ENCODE measurements around the gene ERBB2. TPM values are rescaled to one million over a fixed set of nuclear protein-coding genes. Genes with fewer than 3 reads are reported as not detected.

The ERBB2 gene
- total RNA-seq, 1 donor from 2014 or later, result 96.1 TPM

DNA sequence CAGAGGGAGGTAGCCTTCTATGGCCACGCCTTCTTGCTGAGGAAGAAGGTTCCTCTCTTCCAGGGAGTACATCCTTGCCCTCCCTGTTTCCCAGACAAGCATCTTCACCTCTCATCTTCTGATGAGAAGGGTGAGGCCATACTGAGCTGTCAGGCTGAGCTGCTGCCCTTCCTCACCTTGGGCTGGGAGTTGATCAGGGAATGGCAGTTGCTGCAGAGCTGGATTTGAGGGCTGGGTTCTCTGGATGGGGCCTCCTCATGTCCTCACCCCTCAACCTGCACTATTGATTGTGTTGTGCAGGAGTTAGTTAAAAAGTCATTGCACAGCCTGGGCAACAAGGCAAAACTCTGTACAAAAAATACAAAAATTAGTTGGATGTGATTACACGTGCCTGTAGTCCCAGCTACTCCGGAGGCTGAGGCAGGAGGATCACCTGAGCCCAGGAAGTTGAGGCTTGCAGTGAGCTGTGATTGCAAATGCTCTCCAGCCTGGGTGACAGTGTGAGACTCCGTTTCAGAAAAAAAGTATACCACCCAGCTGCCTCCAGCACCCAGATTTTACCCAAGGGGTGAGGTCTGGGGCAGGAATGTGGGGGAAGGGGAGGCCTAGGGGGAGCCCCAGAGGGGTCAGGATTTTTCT is 2.0 kb downstream of the ERBB2 start:
- H3K9me3 ChIP-seq, result no peaks in the 10 kb centered on the region
- TF ChIP-seq, protein P1, sequence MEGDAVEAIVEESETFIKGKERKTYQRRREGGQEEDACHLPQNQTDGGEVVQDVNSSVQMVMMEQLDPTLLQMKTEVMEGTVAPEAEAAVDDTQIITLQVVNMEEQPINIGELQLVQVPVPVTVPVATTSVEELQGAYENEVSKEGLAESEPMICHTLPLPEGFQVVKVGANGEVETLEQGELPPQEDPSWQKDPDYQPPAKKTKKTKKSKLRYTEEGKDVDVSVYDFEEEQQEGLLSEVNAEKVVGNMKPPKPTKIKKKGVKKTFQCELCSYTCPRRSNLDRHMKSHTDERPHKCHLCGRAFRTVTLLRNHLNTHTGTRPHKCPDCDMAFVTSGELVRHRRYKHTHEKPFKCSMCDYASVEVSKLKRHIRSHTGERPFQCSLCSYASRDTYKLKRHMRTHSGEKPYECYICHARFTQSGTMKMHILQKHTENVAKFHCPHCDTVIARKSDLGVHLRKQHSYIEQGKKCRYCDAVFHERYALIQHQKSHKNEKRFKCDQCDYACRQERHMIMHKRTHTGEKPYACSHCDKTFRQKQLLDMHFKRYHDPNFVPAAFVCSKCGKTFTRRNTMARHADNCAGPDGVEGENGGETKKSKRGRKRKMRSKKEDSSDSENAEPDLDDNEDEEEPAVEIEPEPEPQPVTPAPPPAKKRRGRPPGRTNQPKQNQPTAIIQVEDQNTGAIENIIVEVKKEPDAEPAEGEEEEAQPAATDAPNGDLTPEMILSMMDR (IDR thresholded peaks at IDR 0.05), result no peak
- peaks cover 12% of the 10 kb centered on the region for H3K27me3 ChIP-seq (ENCODE audit: low read depth)
- peaks cover 3% of the 10 kb centered on the region for H3K36me3 ChIP-seq
- no peak for ATAC-seq
- intact Hi-C loops (cut with DNase I), result no loop called here
- DNase-seq, result no peak
- no peak overlapping the region for H3K27ac ChIP-seq
- H3K4me1 ChIP-seq, result peaks cover 62% of the 10 kb centered on the region
- peak overlapping the region; percentile 86 for H3K4me3 ChIP-seq

DNA sequence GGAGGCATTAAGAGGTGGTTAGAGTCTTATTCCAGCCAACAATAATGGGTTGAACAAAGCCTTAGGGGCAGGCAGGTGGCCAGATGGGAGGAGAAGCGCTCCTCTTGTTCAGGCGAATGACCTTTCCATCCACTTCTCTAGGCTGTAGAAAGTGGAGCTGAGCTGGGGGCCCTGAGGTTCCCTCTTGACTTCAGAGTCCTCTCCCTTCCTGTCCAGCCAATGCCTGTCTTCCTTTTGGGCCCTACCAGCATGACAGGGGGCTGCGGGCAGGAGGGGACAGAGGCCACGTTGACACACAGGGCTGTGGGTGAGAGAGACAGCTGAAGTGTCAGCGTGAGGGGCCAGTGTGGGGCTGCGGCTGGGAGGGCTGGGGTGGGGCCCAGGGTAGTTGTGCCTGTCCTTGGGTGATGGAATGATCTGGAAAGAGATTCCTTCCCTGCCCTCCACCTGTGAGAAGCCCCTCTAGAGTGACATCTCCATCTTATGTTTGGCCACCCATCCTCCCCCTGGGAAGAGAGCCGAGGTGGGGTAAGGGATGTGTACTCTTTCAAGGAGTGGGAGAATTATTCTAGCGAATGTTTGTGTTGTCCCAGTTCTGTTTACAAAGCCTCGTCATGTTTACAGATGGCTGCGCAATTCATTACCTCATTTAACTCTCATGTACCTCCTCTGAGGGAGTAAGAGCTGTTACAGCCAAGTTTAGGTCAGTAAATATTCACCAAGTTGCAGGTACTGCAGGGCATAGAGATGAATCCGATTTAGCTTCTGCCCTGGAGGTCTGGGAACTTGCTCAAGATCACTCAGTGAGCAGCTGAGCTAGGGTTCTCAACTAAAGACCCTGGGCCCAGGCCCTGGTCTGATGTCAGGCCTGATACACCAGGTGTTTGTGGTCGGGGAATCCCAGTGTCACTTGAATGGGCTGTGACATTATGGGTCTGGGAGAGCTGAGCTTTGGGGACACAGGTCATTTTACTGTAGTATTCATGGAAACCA is 3.3 kb downstream of the ERBB2 start:
- H3K36me3 ChIP-seq, result peaks cover 16% of the 10 kb centered on the region
- no peak for DNase-seq
- H3K27me3 ChIP-seq (ENCODE audit: low read depth), result peaks cover 12% of the 10 kb centered on the region
- intact Hi-C loops (cut with DNase I), result no loop called here
- H3K9me3 ChIP-seq, result no peaks in the 10 kb centered on the region
- no peak overlapping the region for H3K27ac ChIP-seq
- TF ChIP-seq, protein P1 (IDR thresholded peaks at IDR 0.05), result no peak
- H3K4me1 ChIP-seq, result peaks cover 70% of the 10 kb centered on the region
- ATAC-seq, result peak in 1 of 2 donors; percentile 18
- no peak overlapping the region for H3K4me3 ChIP-seq

DNA sequence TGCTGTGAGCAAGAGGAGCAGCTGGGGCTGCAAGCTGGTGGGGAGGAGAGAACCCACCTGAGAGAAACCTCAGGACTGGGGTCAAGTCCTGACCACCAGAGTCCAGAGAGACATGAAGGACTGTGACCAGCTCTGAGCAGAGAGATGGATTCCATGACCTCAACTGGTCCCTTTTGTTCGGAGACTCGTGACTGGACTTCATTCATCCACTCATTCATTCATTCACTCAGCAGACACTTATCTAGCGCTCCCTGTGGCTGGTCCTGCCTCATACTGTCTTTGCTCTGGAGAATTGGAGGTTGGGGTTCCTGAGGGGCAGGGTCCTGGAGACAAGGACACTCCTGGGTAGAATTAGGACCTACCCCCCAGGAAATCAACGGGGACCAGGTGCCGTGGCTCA is 4.0 kb downstream of the ERBB2 start:
- DNase-seq, result no peak
- intact Hi-C loops (cut with DNase I), result no loop called here
- peaks cover 70% of the 10 kb centered on the region for H3K4me1 ChIP-seq
- H3K27ac ChIP-seq, result no peak overlapping the region
- peaks cover 23% of the 10 kb centered on the region for H3K36me3 ChIP-seq
- ATAC-seq, result no peak
- TF ChIP-seq, protein P1 (IDR thresholded peaks at IDR 0.05), result no peak
- no peak overlapping the region for H3K4me3 ChIP-seq
- H3K27me3 ChIP-seq (ENCODE audit: low read depth), result peaks cover 12% of the 10 kb centered on the region
- no peaks in the 10 kb centered on the region for H3K9me3 ChIP-seq

DNA sequence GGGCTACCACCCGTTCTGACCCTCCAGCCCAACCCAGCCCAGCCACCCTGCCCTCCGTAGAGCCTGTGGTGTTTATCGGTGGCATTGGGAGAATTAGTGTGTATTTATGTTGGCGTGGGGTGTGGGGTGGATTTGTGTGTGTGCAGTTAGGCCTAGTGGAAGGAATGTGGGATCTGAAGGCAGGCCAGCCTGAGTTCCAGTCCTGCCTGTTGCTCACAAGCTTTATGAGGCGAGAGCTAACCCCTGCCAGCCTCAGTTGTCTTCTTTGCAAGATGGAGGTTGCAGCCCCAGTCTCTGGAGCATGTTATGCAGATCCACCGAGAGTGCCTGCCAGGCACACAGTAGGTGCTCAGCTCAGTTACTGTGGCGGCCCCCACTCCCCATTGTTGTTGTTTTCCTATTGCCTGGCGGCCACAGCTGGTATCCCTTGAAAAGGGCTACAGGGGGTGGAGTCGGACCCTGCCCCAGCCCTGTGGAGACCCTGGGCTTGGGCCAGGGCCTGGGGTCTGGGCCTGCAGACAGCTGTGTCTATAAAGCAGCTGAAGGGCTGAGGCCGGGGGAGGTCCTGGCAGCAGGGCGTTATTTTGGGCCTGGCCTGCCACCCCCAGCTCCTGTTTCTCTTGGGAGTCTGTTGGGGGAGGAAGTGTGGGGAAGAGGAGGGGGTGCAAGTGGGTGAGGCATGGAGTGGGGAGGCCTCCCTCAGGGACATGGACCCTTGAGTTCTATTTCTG is 5.1 kb downstream of the ERBB2 start:
- Histone ChIP-seq H3K4me1 (peaks cover 62% of the 10 kb centered on the region), H3K36me3 (peaks cover 32% of the 10 kb centered on the region), H3K4me3 (no peak overlapping the region), H3K27ac (peak overlapping the region; percentile 76), H3K9me3 (no peaks in the 10 kb centered on the region), H3K27me3 (ENCODE audit: low read depth) (peaks cover 5% of the 10 kb centered on the region)
- intact Hi-C loops (cut with DNase I), result no loop called here
- no peak for DNase-seq
- TF ChIP-seq, protein P1 (IDR thresholded peaks at IDR 0.05), result peak; percentile 23
- ATAC-seq, result peak; percentile 21 to 28

DNA sequence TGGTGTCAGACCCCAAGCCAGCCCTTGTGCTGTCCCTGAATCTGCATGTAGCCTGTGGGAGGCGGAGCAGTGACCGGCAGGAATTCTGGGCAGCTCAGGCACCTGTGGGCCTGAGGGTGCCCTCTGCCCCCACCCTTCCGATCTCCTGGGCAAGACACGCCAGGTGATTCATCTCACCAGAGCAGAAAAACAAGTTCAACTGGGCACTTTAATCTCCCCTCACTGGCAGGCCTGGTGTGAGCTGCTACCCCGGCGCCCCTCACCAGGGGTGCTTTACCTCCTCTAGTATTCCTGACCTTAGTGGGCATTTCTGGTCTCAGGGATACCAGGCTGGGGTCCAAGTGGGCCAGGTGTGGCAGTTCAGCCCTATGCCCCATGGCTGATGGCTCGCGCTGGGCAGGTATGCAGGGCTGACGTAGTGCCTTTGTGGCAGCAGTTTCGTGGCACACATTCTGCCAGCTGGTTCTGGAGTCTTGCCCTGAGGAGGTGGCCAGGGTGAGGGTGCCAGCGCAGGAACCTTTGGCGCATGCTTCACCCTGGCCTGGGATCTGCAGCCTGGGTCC is 6.0 kb downstream of the ERBB2 start:
- intact Hi-C loops (cut with DNase I), result no loop called here
- Histone ChIP-seq H3K4me3 (peak overlapping the region; percentile 27), H3K27me3 (ENCODE audit: low read depth) (no peaks in the 10 kb centered on the region), H3K9me3 (no peaks in the 10 kb centered on the region), H3K36me3 (peaks cover 41% of the 10 kb centered on the region), H3K27ac (peak overlapping the region; percentile 76), H3K4me1 (peaks cover 62% of the 10 kb centered on the region)
- ATAC-seq, result peak; percentile 90
- TF ChIP-seq, protein P1 (IDR thresholded peaks at IDR 0.05), result no peak
- DNase-seq, result peak; percentile 86

Data from lower lobe of right lung (tissue), 2 donors.